ENCODE results near the gene KLHL34.

GRCh38 chrX:21645886-21646285 lies 12.2 kb downstream of the KLHL34 start:
- TF ChIP-seq CTCF (IDR thresholded peaks at IDR 0.05; ENCODE audit: insufficient read depth, low read depth, low read length) (no peak), EZH2 (IDR thresholded peaks at IDR 0.05; ENCODE audit: insufficient read depth, low read length) (no peak)
